Measurements from ENCODE around the gene TTC16. TPM values are rescaled to one million over a fixed set of nuclear protein-coding genes. Genes with fewer than 3 reads are reported as not detected.
A peak's percentile ranks its signal among the peaks of the same experiment; 100 is the strongest.

The TTC16 gene
- total RNA-seq, 2 experiments from 2014 or later, result 4.7 to 5.0 TPM

- Mint-ChIP-seq H3K9me3 (ENCODE audit: insufficient read depth) (no peaks in the 10 kb centered on the region), H3K27me3 (ENCODE audit: low read depth) (no peaks in the 10 kb centered on the region), H3K27ac (no peak overlapping the region), H3K4me1 (ENCODE audit: low read depth) (no peaks in the 10 kb centered on the region), H3K4me3 (no peak overlapping the region), H3K36me3 (ENCODE audit: low read depth) (no peaks in the 10 kb centered on the region)
- CTCF ChIA-PET, result no interaction called here
- DNase-seq, result no peak
- no peak for ATAC-seq
- POLR2A ChIA-PET, result no interaction called here
These were observed 31.3 kb upstream of the TTC16 start for GRCh38 chr9:127684576-127684975.

GRCh38 chr9:127686461-127687393, 29.2 kb upstream of the TTC16 start:
- Mint-ChIP-seq H3K9me3 (ENCODE audit: insufficient read depth) (no peaks in the 10 kb centered on the region), H3K4me3 (no peak overlapping the region), H3K4me1 (ENCODE audit: low read depth) (no peaks in the 10 kb centered on the region), H3K27me3 (ENCODE audit: low read depth) (no peaks in the 10 kb centered on the region), H3K36me3 (ENCODE audit: low read depth) (no peaks in the 10 kb centered on the region), H3K27ac (no peak overlapping the region)
- POLR2A ChIA-PET, result no interaction called here
- no peak for DNase-seq
- no peak for ATAC-seq
- CTCF ChIA-PET, result interaction anchor here (0.8 kb wide), 1 partner anchor 23 kb away, joined by 3 read pairs; no protein-coding TSS in a partner anchor

- Mint-ChIP-seq H3K36me3 (ENCODE audit: low read depth) (no peaks in the 10 kb centered on the region), H3K4me1 (ENCODE audit: low read depth) (no peaks in the 10 kb centered on the region), H3K27ac (no peak overlapping the region), H3K27me3 (ENCODE audit: low read depth) (no peaks in the 10 kb centered on the region), H3K4me3 (no peak overlapping the region), H3K9me3 (ENCODE audit: insufficient read depth) (no peaks in the 10 kb centered on the region)
- ChIA-PET CTCF (interaction anchor here (1.6 kb wide), 1 partner anchor 45 kb away, joined by 3 read pairs; the partner anchor contains the start of gene TOR2A), POLR2A (no interaction called here)
- DNase-seq (no peak), ATAC-seq (no peak)
These were observed 26.4 kb upstream of the TTC16 start for GRCh38 chr9:127689329-127690000.

GRCh38 chr9:127690735-127691134, 25.1 kb upstream of the TTC16 start:
- Mint-ChIP-seq H3K36me3 (ENCODE audit: low read depth) (no peaks in the 10 kb centered on the region), H3K9me3 (ENCODE audit: insufficient read depth) (no peaks in the 10 kb centered on the region), H3K27me3 (ENCODE audit: low read depth) (no peaks in the 10 kb centered on the region), H3K4me1 (ENCODE audit: low read depth) (no peaks in the 10 kb centered on the region), H3K27ac (no peak overlapping the region), H3K4me3 (no peak overlapping the region)
- ChIA-PET POLR2A (no interaction called here), CTCF (interaction anchor here (0.9 kb wide), 1 partner anchor 179 kb away, joined by 3 read pairs; no protein-coding TSS in a partner anchor)
- no peak for ATAC-seq
- DNase-seq, result no peak

- Mint-ChIP-seq H3K27me3 (ENCODE audit: low read depth) (no peaks in the 10 kb centered on the region), H3K4me3 (no peak overlapping the region), H3K9me3 (ENCODE audit: insufficient read depth) (no peaks in the 10 kb centered on the region), H3K36me3 (ENCODE audit: low read depth) (no peaks in the 10 kb centered on the region), H3K27ac (no peak overlapping the region), H3K4me1 (ENCODE audit: low read depth) (no peaks in the 10 kb centered on the region)
- DNase-seq (no peak), ATAC-seq (no peak)
- CTCF ChIA-PET, result no interaction called here
- POLR2A ChIA-PET, result no interaction called here
These were observed 23.8 kb upstream of the TTC16 start for GRCh38 chr9:127692071-127692470.

- no peaks in the 10 kb centered on the region for H3K36me3 Mint-ChIP-seq (ENCODE audit: low read depth)
- no peak overlapping the region for H3K27ac Mint-ChIP-seq
- ATAC-seq, result no peak
- DNase-seq, result no peak
- no peaks in the 10 kb centered on the region for H3K4me1 Mint-ChIP-seq (ENCODE audit: low read depth)
- H3K9me3 Mint-ChIP-seq (ENCODE audit: insufficient read depth), result no peaks in the 10 kb centered on the region
- no peaks in the 10 kb centered on the region for H3K27me3 Mint-ChIP-seq (ENCODE audit: low read depth)
- H3K4me3 Mint-ChIP-seq, result no peak overlapping the region
- ChIA-PET POLR2A (no interaction called here), CTCF (no interaction called here)
These were observed 22.7 kb upstream of the TTC16 start for GRCh38 chr9:127693143-127693542.

GRCh38 chr9:127693697-127694096, 22.2 kb upstream of the TTC16 start:
- Mint-ChIP-seq H3K36me3 (ENCODE audit: low read depth) (no peaks in the 10 kb centered on the region), H3K9me3 (ENCODE audit: insufficient read depth) (no peaks in the 10 kb centered on the region), H3K27ac (no peak overlapping the region), H3K27me3 (ENCODE audit: low read depth) (no peaks in the 10 kb centered on the region), H3K4me1 (ENCODE audit: low read depth) (no peaks in the 10 kb centered on the region), H3K4me3 (no peak overlapping the region)
- CTCF ChIA-PET, result no interaction called here
- POLR2A ChIA-PET, result no interaction called here
- no peak for DNase-seq
- ATAC-seq, result no peak

- H3K4me1 Mint-ChIP-seq (ENCODE audit: low read depth), result peaks cover 11% of the 10 kb centered on the region
- H3K9me3 Mint-ChIP-seq (ENCODE audit: insufficient read depth), result no peaks in the 10 kb centered on the region
- no peak overlapping the region for H3K27ac Mint-ChIP-seq
- ATAC-seq (no peak), DNase-seq (no peak)
- H3K27me3 Mint-ChIP-seq (ENCODE audit: low read depth), result no peaks in the 10 kb centered on the region
- H3K4me3 Mint-ChIP-seq, result no peak overlapping the region
- ChIA-PET POLR2A (no interaction called here), CTCF (no interaction called here)
- no peaks in the 10 kb centered on the region for H3K36me3 Mint-ChIP-seq (ENCODE audit: low read depth)
These were observed 20.8 kb upstream of the TTC16 start for GRCh38 chr9:127694890-127695720.

GRCh38 chr9:127697575-127697974, 18.3 kb upstream of the TTC16 start:
- ChIA-PET POLR2A (no interaction called here), CTCF (interaction anchor here (0.7 to 1.4 kb wide), 2 partner anchors 37 to 172 kb away, joined by 3 read pairs; partner anchors contain the start of gene TOR2A)
- ATAC-seq (no peak), DNase-seq (no peak)
- Mint-ChIP-seq H3K9me3 (ENCODE audit: insufficient read depth) (no peaks in the 10 kb centered on the region), H3K4me1 (ENCODE audit: low read depth) (peaks cover 11% of the 10 kb centered on the region), H3K4me3 (no peak overlapping the region), H3K27ac (no peak overlapping the region), H3K27me3 (ENCODE audit: low read depth) (no peaks in the 10 kb centered on the region), H3K36me3 (ENCODE audit: low read depth) (no peaks in the 10 kb centered on the region)

GRCh38 chr9:127698386-127698785, 17.5 kb upstream of the TTC16 start:
- Mint-ChIP-seq H3K4me1 (ENCODE audit: low read depth) (peaks cover 11% of the 10 kb centered on the region), H3K27ac (no peak overlapping the region), H3K36me3 (ENCODE audit: low read depth) (no peaks in the 10 kb centered on the region), H3K4me3 (no peak overlapping the region), H3K27me3 (ENCODE audit: low read depth) (no peaks in the 10 kb centered on the region), H3K9me3 (ENCODE audit: insufficient read depth) (no peaks in the 10 kb centered on the region)
- no peak for ATAC-seq
- POLR2A ChIA-PET, result no interaction called here
- CTCF ChIA-PET, result interaction anchor here (1.4 kb wide), 1 partner anchor 171 kb away, joined by 3 read pairs; no protein-coding TSS in a partner anchor
- DNase-seq, result no peak

- DNase-seq, result peak; percentile 89
- H3K36me3 Mint-ChIP-seq (ENCODE audit: low read depth), result no peaks in the 10 kb centered on the region
- H3K27me3 Mint-ChIP-seq (ENCODE audit: low read depth), result no peaks in the 10 kb centered on the region
- H3K9me3 Mint-ChIP-seq (ENCODE audit: insufficient read depth), result no peaks in the 10 kb centered on the region
- peak; percentile 99 for ATAC-seq
- H3K27ac Mint-ChIP-seq, result peak overlapping the region; percentile 69
- ChIA-PET CTCF (no interaction called here), POLR2A (no interaction called here)
- peak overlapping the region; percentile 54 for H3K4me3 Mint-ChIP-seq
- H3K4me1 Mint-ChIP-seq (ENCODE audit: low read depth), result peaks cover 11% of the 10 kb centered on the region
These were observed 16.8 kb upstream of the TTC16 start for GRCh38 chr9:127698985-127699670.

All from activated CD8-positive, alpha-beta T cell treated with anti-CD3 and anti-CD28 coated beads, Interleukin-2, amount 10 ng/mL, durations not matched to agents 7 days and 5 days (primary cell).